Kidney glomerular epithelial cell (primary cell): Measurements from ENCODE around the gene SLC10A6.
"Not testable (repeated sequence)": the region's sequence is repeated elsewhere in the genome, so short reads cannot be mapped to it uniquely, and the experiment has no call there.

ENCODE experiments used
- DNase-seq: peaks from one replicate; lab custom pipeline; 2025; lab: John Stamatoyannopoulos, UW

The SLC10A6 gene

GRCh38 chr4:86848732-86849619 is at the start of gene SLC10A6:
Gene SLC10A6, minus strand, starts transcription at chr4:86849384. Its CDS starts 269 bp downstream, at chr4:86849115.
- no peak for DNase-seq

- no peak for DNase-seq
Measured at GRCh38 chr4:86898562-86898961, 49.4 kb upstream of the SLC10A6 start.

GRCh38 chr4:86896596-86896995 is 47.4 kb upstream of the SLC10A6 start:
- no peak for DNase-seq

GRCh38 chr4:86895692-86896488 is 46.7 kb upstream of the SLC10A6 start:
- DNase-seq: peak; percentile 77

GRCh38 chr4:86894455-86894854 is 45.3 kb upstream of the SLC10A6 start:
- no peak for DNase-seq

- no peak for DNase-seq
Measured at GRCh38 chr4:86893136-86893535, 44.0 kb upstream of the SLC10A6 start.

GRCh38 chr4:86892636-86892960 is 43.4 kb upstream of the SLC10A6 start:
- no peak for DNase-seq

GRCh38 chr4:86891762-86892635 is 42.8 kb upstream of the SLC10A6 start, which contains the start of gene C4orf36:
Gene C4orf36, minus strand, starts transcription at chr4:86892422. Its CDS starts 902 bp downstream, at chr4:86891520.
- DNase-seq: peak; percentile 51

- DNase-seq: no peak
Measured at GRCh38 chr4:86890790-86891189, 41.6 kb upstream of the SLC10A6 start.

- no peak for DNase-seq
Measured at GRCh38 chr4:86879641-86880040, 30.5 kb upstream of the SLC10A6 start.

GRCh38 chr4:86878640-86879039 is 29.5 kb upstream of the SLC10A6 start:
- DNase-seq: no peak

GRCh38 chr4:86876894-86877685 is 27.9 kb upstream of the SLC10A6 start:
- DNase-seq: no peak

GRCh38 chr4:86875436-86875835 is 26.3 kb upstream of the SLC10A6 start:
- not testable (repeated sequence) for DNase-seq

- DNase-seq: no peak
Measured at GRCh38 chr4:86872135-86872534, 23.0 kb upstream of the SLC10A6 start.

- no peak for DNase-seq
Measured at GRCh38 chr4:86870442-86871069, 21.4 kb upstream of the SLC10A6 start.

GRCh38 chr4:86857341-86858052 is 8.3 kb upstream of the SLC10A6 start:
- DNase-seq: no peak

- DNase-seq: no peak
Measured at GRCh38 chr4:86856896-86857295, 7.7 kb upstream of the SLC10A6 start.

GRCh38 chr4:86855572-86855971 is 6.4 kb upstream of the SLC10A6 start:
- peak; percentile 41 for DNase-seq

- DNase-seq: no peak
Measured at GRCh38 chr4:86853209-86853608, 4.0 kb upstream of the SLC10A6 start.

- no peak for DNase-seq
Measured at GRCh38 chr4:86848136-86848535, 1.0 kb downstream of the SLC10A6 start.
